Measurements from ENCODE around the gene GIPC1.
A peak's percentile ranks its signal among the peaks of the same experiment; 100 is the strongest.

GIPC1 gene

GRCh38 chr19:14487370-14488125 is 8.4 kb downstream of the GIPC1 start:
- no peak for DNase-seq

DNA sequence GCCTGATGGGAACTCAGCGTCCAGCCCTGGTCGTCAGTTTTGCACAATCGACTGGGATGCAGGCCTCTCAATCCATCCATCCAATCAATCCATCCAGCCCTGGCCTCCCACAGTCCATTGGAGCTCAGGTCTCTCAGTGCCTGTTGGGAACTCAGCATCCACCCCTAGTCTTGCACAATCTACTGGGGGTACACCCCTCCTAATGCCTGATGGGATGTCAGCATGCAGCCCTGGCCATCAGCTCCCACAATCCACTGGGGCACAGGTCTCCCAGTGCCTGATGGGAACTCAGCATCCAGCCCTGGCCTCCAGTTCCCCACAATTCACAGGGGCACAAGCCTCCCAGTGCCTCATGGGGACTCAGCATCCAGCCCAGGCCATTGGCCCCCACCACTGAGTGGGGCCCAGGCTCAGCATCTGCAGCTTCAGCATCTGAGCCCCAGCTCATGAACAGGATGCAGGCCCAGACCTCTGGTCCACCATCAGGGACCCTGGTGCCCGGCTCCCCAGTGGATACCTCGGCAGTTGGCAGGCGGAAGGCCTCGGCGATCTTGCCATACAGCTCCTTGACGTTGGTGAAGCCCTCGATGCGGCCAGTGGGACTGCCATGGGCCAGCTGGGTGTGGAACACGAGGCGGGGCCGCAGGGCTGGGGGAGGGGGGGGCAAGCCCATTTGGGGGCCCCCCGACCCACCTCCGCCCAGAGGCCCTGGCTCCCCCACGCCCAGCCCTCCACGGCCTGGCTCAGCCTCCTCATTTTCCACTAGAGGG is 13.6 kb downstream of the GIPC1 start:
- DNase-seq = no peak

- DNase-seq = no peak
Observed at GRCh38 chr19:14480700-14481079, 15.2 kb downstream of the GIPC1 start.

DNA sequence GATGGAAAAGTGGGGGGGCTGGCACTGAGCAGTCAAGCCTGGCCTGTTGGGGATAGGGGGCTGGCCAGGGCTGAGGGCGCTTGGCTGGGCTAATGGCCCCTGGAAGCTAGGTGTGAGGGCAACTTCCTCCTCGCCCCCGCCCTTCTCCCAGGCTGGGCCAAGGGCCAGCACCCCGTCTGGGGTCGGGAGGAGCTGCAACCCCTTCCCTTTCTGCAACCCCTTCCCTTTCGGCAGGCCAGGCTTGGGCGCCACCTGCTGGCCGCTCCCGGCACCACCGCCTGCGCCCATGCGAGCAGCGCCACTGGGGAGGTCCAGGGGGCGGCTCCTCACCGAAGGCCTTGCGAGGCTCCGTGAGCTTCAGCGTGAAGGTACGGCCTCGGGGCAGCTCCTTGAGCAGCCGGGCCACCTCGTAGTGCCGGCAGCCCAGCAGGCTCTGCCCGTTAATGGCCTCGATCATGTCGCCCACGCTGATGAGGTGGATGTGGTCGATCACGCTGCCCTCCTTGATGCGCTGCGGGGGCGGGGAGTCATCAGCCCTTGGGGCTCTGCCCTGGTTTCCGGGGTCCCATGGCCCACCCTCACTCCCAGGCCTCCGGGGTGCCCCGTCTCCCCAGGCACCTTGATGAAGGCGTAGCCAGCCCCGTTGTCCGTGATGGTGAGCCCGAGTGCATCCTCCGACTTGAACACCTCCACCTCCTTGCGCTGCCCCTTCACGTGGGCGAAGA is 15.8 kb downstream of the GIPC1 start:
- no peak for DNase-seq

DNA sequence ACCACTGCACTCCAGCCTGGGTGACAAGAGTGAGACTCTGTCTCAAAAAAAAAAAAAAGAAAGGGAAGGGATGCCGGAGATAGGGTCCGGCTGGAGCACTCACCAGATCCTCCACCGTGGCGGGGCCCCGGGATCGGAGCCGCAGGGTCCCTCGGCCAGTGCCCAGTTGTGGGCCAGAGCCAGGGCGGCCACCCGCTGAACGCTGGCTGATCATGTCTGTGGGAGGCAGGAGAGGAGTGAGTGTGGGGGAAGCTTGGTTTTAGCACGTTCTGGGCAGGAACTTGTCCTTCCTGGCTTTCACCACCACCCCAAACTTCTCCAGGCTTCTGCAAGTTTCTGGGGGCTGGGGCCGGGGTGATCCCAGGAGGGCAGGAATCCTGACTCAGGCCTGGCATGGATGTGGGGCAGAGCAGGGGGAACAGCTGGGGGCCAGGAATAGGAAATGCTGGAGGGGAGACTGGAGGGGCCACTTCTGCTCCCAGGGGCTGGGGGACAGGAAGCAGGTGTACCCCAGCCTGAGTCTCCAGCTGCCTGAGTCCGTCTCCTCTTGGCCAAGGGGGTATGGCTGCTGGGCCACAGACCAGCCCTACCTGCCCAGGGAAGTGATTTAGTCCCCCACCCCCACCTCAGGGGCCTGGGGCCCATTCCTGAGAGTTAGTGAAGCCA is 16.5 kb downstream of the GIPC1 start:
- no peak for DNase-seq

GRCh38 chr19:14478113-14478545 is 17.8 kb downstream of the GIPC1 start:
- no peak for DNase-seq

DNA sequence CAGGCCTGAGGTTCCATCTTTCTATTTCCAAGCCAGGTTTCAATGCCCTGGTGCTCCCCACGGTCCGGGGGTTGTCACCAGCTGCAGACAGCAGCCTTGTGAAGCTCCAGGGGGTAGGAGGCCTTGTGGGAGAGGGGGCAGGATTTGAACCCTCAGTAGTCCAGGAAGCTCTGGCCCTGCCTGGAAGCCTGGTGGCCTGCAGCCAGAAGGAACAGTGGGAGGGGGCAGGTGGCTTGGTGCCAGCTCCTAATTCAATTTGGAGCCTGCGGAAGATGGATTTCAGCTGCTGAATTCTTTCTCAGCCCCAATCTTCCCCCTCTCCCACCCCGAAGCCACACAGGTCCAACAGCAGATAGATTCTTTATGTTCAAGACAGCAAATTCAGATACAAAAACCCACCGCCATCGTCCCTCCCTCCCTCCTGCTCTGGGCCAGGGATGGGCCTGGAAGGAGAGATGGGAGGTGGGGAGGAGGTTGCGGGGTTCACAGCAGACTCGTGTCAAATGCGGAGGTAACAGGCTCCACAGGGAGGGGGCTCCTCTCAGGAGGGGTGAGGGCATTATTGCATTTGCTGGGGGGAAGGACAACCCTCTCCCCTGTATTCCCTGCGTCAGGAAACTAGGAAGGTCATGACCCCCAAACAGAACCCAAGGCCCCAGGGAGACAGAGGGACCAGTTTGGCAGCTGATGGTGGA is 18.4 kb downstream of the GIPC1 start:
- no peak for DNase-seq

GRCh38 chr19:14476673-14477401 is 19.1 kb downstream of the GIPC1 start:
- DNase-seq = no peak

- no peak for DNase-seq
Observed at GRCh38 chr19:14476327-14476672, 19.6 kb downstream of the GIPC1 start.

DNA sequence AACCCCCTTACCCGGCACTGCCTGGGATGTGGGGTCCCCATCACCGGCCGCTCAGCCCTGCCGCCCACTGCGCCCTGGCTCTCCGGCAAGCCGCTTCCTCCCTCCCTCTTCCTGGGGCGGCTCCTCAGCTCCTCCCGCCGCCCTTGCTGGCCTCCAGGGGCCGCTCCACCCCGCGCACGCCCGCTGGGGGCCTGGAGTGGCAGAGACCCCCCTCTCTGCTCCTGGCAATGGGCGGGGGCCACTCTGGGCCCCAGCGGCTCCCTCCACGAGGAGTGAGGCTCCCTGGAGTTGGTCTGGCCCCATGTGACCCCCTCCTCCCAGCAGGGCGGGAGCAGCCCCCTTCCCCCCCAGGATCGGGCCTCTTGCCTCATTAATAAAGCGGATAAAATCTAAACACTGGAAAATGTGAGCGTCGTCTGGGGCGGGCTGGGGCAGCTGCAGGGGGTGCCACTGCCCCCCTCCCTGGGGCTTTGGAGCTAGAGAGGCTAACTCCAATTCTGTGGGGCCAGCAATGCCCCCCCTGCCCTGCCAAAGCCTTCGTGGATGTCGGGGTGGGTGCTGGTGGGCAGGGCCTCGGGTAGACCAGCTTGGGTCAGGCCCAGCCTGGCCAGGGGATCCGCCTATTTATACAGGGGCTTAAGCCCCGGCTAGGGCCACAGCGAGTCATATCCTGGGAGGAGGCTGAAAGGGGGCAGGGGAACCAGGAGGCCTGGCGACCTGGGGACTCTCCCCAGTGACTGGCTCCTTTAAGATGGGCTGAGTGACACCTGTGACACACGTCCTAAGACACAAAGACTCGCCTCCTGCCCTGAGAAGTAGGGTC is 20.5 kb downstream of the GIPC1 start, which contains the start of gene PTGER1:
TSS of gene PTGER1 (minus strand) at position 104 of the 823 bp plus-strand sequence. CDS start 1,034 bp downstream, outside the sequence.
- DNase-seq = no peak

GRCh38 chr19:14474827-14475226 is 21.1 kb downstream of the GIPC1 start:
- no peak for DNase-seq

DNA sequence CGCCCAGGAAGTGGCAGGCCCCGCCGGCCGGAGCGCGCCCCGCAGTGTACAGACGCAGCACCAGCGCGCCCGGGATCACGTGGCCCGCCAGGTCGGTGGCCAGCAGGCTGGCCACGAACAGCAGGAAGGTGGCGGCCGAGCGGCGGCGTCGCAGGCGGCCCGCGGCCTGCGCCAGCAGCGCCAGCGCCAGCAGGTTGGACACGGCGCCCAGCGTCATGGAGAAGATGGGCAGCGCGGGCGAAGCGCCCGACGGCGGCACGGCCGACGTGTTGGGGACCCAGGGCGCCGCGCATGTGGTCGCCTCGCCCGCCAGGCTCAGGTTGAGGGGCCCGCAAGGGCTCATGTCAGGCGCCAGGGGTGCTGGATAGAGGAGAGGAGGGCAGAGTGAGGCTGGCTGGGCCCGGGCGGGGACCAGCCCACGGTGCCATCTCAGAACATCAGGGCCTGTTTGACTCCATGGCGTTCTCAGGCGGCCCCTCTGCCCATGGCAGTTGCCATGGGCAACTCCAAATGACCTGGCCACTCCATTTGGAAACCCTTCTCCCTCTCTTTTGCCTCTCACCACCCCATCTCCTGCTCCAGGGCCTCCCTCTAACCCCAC is 21.8 kb downstream of the GIPC1 start:
- DNase-seq = no peak

- no peak for DNase-seq
Observed at GRCh38 chr19:14473073-14473977, 22.6 kb downstream of the GIPC1 start.

DNA sequence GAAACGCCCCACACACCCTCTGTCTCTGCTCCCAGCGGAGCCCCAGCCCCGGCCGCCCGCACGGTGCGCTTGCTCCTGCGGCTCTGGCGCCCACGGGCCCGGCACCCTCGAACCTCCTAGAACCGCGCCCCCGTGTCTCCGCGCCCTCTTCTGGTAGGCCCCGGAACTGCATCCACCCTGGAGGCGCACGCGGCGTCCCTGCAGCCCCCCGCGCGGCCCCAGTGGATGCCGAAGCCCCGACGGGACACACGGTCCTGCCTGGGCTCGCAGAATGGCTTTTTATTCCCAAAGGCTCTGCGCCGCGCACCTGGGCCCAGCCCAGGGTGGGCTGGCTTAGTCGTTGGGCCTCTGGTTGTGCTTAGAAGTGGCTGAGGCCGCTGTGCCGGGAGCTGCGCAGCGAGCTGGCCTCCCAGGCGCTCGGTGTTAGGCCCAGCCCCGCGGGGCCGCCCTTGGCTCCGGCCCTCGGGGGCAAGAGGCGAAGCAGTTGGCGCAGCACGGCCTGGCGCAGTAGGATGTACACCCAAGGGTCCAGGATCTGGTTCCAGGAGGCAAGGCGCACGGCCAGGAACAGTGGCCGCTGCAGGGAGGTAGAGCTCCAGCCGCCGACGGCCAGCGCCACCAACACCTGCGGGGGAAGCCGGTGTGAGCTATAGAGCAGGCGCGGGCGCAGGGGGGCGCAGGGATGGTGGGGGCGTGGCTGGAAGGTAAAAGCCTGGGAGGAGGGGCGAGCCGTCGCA is 23.6 kb downstream of the GIPC1 start:
- peak; percentile 10 for DNase-seq

DNA sequence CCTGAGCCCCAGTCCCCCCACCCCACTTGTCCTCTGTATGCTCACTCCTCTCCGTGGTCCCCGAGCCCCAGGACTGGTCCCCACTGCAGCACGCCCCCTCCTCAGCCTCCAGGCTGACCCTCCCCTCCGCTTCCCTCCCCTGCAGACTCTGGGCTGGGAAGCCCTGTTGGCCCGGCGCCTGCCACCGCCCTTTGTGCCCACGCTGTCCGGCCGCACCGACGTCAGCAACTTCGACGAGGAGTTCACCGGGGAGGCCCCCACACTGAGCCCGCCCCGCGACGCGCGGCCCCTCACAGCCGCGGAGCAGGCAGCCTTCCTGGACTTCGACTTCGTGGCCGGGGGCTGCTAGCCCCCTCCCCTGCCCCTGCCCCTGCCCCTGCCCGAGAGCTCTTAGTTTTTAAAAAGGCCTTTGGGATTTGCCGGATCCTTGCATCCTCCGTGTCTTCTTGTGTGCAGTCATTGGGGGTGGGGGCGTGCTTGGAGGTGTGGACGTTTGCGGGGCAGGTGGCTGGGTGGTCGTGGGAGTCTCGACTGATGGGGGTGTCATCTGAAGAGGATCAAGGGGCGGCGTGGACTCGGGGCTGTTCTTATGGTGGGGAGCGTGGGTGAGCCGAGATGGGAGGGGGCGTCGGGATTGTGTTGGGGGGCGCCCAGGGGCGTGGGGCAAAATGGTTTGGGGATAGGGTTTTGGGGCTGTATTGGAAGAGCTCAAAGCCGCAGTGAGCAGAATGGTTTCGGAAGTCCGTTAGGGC is 24.3 kb downstream of the GIPC1 start:
- no peak for DNase-seq

- DNase-seq = no peak
Observed at GRCh38 chr19:14470031-14470876, 25.7 kb downstream of the GIPC1 start.

DNA sequence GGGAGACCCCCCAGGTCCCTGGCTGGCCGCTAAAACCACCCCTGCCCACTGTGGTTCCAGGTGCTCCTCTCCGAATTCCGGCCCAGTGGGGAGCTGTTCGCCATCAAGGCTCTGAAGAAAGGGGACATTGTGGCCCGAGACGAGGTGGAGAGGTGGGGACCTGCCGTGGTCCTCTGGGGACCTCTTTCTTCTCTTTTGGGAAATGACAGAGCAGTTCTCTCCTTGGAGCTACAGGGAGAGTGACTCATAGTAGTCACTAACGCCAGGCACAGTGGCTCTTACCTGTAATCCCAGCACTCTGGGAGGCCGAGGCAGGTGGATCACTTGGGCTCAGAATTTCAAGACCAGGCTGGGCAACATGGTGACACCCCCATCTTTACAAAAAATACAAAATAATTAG is 28.1 kb downstream of the GIPC1 start:
- DNase-seq = no peak
